ENCODE data around the gene TMEM167A. TPM values are rescaled to one million over a fixed set of nuclear protein-coding genes. Genes with fewer than 3 reads are reported as not detected.
"Not testable (repeated sequence)": the region's sequence is repeated elsewhere in the genome, so short reads cannot be mapped to it uniquely, and the experiment has no call there.

The TMEM167A gene
- total RNA-seq, 2 experiments from 2014 or later: 63.8 to 68.4 TPM

DNA sequence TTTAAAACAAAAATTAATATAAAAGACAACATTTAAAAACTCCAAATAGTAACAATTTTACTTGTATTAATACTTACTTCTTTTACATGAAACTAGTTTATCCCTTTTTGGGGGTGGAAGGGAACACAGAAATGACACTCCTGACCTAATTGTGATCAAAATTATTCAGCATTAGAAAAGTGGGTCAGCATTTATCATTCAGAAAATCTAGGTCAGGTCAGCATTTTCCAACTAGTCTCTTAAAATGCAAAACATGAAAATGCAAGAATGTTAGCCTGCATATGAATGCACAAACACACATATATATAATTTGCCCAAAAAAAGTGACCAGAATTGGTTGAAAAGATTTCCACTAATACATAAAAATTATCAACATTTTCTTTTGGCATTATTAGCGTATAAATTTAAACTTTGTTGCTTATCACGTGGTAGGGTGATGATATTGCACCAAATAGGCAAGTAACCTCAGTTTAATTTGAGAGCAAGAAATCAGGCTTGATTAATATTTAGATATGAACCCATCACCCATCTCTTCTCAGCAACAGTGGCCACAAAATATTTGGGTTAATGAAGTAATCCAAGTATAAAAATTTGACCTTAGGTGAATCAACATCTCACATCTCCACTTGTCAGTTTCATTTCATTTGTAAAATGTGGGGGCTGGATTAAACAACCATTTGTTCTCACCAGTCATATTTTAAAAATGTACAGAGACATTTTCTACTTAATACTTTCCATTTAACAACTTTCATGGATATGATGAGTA is 5.7 kb downstream of the TMEM167A start:
- Mint-ChIP-seq H3K27ac (no peak overlapping the region), H3K9me3 (no peaks in the 10 kb centered on the region), H3K27me3 (no peaks in the 10 kb centered on the region), H3K4me1 (peaks cover 22% of the 10 kb centered on the region), H3K4me3 (no peak overlapping the region), H3K36me3 (peaks cover 38% of the 10 kb centered on the region)
- ATAC-seq (ENCODE audit: low read depth) (no peak), DNase-seq (no peak)
- POLR2A ChIA-PET: no interaction called here

DNA sequence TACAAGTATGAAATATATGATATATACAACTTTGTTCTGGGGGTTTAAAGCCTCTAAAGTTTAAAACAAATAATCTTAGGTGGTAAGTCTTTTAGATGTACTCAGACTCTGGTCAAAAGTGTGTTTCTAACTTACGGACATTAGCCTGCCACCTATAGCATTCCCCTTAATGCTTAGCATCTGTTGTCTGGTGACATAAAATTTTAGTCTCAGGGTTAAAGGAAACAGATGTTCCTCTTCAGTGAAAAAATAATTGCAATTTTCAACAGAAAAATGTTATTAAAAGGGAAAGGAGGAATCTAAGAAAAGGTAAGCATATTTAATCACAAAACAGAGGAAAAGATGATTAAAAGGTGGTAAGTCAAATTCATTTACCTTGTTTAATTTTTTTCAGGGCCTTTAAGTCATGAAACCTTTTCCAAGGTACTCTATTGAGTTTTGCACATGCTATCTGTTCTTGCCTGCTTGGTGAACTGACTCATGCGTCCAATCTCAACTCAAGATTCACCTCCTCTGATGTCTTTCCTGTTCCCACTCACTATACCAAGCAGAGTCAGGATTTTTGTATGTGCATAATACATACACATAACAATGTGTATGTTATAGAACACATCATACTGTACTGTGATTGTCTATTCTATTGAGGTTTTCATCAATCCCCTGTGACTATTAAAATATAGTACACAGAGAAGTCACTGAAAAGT is 7.9 kb downstream of the TMEM167A start:
- Mint-ChIP-seq H3K9me3 (no peaks in the 10 kb centered on the region), H3K27ac (no peak overlapping the region), H3K4me1 (peaks cover 21% of the 10 kb centered on the region), H3K36me3 (peaks cover 37% of the 10 kb centered on the region), H3K27me3 (no peaks in the 10 kb centered on the region), H3K4me3 (no peak overlapping the region)
- DNase-seq (no peak), ATAC-seq (ENCODE audit: low read depth) (no peak)
- POLR2A ChIA-PET: no interaction called here

DNA sequence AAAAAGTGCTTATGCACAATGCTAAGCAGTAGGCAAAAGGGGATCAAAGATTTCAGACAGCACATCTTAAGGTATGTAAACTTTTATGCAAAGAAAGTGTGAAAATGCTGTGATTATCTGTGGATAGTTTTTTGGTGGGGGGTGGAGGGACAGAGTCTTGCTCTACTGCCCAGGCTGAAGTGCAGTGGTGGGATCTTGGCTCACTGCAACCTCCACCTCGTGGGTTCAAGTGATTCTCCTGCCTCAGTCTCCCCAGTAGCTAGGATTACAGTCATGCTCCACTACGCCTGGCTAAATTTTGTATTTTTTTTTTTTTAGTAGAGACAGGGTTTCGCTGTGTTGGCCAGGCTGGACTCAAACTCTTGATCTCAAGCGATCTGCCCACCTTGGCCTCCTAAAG is 9.8 kb downstream of the TMEM167A start:
- peaks cover 25% of the 10 kb centered on the region for H3K36me3 Mint-ChIP-seq
- ATAC-seq (ENCODE audit: low read depth); H3K4me3 Mint-ChIP-seq; H3K27ac Mint-ChIP-seq; H3K9me3 Mint-ChIP-seq; DNase-seq; POLR2A ChIA-PET; H3K27me3 Mint-ChIP-seq: not testable (repeated sequence)
- peaks cover 14% of the 10 kb centered on the region for H3K4me1 Mint-ChIP-seq

DNA sequence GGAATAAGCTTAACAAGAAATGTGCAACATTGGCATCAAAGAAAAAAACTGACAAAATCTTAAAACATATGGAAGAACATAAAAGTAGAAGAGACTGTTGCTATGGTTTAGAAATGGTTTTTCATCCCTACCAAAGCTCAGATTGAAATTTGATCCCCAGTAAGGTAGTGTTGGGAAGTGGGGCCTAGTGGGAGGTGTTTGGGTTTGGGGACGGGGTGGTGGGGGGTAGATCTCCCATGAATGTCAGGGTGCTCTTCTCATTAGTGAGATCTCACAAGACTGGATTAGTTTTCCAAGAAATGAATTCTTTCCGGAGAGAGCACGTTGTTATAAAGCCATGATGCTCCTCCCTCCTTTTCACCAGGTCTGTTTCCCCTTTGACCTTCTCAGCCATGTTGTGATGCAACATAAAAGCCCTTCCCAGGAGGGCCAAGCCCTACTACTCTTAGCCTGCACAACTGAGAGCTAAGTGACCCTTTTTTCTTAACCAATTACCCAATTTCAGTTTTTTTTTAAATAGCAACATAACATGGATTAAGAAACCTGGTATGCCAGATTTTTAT is 10.6 kb downstream of the TMEM167A start:
- POLR2A ChIA-PET: interaction anchor here (0.5 to 1.5 kb wide), 2 partner anchors 9 to 698 kb away, joined by 4 read pairs; no protein-coding TSS in a partner anchor
- peaks cover 21% of the 10 kb centered on the region for H3K36me3 Mint-ChIP-seq
- no peaks in the 10 kb centered on the region for H3K9me3 Mint-ChIP-seq
- peaks cover 10% of the 10 kb centered on the region for H3K4me1 Mint-ChIP-seq
- no peak for ATAC-seq (ENCODE audit: low read depth)
- no peak overlapping the region for H3K27ac Mint-ChIP-seq
- H3K27me3 Mint-ChIP-seq: no peaks in the 10 kb centered on the region
- no peak overlapping the region for H3K4me3 Mint-ChIP-seq
- DNase-seq: no peak

DNA sequence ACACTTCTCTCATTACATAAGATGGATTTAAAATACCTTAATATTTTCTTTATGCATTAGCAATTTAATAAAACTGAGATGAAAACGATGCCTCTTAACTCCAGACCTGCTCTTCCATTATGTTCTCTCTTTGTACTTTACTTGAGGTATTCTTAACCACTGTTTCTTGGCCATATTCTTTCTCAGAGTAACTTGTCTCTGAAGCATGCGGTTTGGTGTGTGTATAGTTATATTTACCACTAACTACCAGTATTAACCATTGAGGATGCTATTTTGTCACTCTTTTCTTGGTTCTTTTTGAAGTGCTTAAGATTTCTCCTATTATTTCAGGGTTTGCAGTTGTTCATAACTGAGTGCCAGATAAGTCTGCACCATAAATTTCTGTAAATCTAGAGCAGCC is 17.9 kb downstream of the TMEM167A start:
- Mint-ChIP-seq H3K36me3 (peaks cover 38% of the 10 kb centered on the region), H3K9me3 (no peaks in the 10 kb centered on the region), H3K4me1 (peaks cover 8% of the 10 kb centered on the region), H3K4me3 (no peak overlapping the region), H3K27me3 (no peaks in the 10 kb centered on the region), H3K27ac (no peak overlapping the region)
- ATAC-seq (ENCODE audit: low read depth) (no peak), DNase-seq (no peak)
- POLR2A ChIA-PET: interaction anchor here (1.3 kb wide), 1 partner anchor 17 kb away, joined by 4 read pairs; the partner anchor contains the start of gene TMEM167A

DNA sequence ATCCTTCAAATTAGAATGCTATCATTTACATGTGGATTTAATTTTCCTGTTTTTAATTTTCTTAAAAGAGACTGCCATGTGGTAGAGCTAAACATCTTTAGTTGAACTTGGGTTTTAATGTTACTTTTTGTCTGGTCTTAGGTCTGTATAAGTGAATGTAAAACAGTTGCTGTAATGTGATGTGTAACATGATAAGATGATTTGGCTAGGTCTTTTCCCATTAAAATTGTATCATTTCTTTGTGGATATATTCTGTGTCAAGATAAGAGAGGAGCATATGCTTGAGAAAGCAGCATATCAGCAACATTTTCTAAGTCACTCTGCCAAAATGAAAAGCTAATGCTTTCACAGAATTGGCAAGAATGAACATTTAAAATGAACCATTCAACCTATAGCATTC is 18.5 kb downstream of the TMEM167A start:
- ATAC-seq (ENCODE audit: low read depth): no peak
- Mint-ChIP-seq H3K27ac (no peak overlapping the region), H3K4me3 (no peak overlapping the region)

DNA sequence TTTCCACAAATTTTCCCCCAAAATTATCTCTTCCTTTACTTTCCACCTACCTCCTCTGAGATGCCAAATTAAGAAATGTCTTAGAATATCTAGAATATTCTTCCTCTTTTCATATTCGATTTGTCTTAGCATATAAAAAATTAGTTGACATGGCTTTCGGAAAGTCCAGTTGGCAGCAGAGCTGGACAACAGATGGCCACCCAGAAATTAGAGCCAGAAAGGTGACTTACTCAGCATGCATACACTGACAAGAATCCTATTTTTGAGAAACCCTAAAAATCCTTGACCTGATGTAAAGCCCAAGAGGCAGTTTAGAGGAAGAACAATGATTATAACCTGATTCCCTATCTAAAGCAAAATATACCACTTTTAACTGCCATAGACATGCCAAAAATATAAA is 22.0 kb downstream of the TMEM167A start:
- ATAC-seq (ENCODE audit: low read depth) (no peak), DNase-seq (no peak)
- Mint-ChIP-seq H3K27me3 (no peaks in the 10 kb centered on the region), H3K9me3 (no peaks in the 10 kb centered on the region), H3K27ac (no peak overlapping the region), H3K4me3 (no peak overlapping the region), H3K4me1 (peaks cover 9% of the 10 kb centered on the region), H3K36me3 (peaks cover 54% of the 10 kb centered on the region)
- POLR2A ChIA-PET: interaction anchor here (0.7 kb wide), 1 partner anchor 20 kb away, joined by 3 read pairs; no protein-coding TSS in a partner anchor

More for the DNA sequence above, 18.5 kb downstream of the TMEM167A start:
- Mint-ChIP-seq H3K9me3 (no peaks in the 10 kb centered on the region), H3K4me1 (peaks cover 9% of the 10 kb centered on the region), H3K27me3 (no peaks in the 10 kb centered on the region), H3K36me3 (peaks cover 41% of the 10 kb centered on the region)
- DNase-seq: no peak
- POLR2A ChIA-PET: no interaction called here

DNA sequence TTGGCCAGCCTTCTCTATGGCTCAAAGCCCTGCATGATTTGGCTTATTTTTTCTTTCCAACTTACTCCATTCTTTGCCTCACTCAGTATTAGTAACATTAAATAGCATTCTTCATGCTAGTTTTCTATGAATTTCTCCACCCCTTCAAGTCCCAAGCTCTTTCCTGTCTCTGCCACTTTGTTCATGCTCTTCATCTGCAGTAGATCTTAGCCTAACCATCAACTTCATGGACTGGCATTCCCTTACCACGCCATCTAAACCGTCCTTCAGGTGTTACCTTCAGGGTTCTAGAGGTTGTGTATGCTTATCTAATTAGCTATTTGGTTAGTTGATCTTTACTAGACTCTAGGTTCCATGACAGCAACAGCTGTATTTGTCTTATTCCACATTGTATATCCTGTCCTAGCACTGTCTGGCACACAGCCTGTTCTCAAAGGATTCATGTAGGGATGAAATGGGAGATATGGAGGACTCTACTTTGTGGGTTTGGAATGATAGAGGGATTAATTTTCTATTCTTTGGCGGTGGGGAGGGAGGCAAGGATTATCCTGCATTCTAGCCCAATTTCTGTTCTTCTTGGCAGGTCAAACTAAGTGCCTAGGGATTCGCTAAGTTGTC is 26.4 kb downstream of the TMEM167A start:
- ATAC-seq (ENCODE audit: low read depth) (no peak), DNase-seq (no peak)
- no peaks in the 10 kb centered on the region for H3K27me3 Mint-ChIP-seq
- H3K36me3 Mint-ChIP-seq: peaks cover 40% of the 10 kb centered on the region
- H3K27ac Mint-ChIP-seq: no peak overlapping the region
- POLR2A ChIA-PET: no interaction called here
- H3K4me1 Mint-ChIP-seq: peaks cover 3% of the 10 kb centered on the region
- no peak overlapping the region for H3K4me3 Mint-ChIP-seq
- H3K9me3 Mint-ChIP-seq: no peaks in the 10 kb centered on the region

DNA sequence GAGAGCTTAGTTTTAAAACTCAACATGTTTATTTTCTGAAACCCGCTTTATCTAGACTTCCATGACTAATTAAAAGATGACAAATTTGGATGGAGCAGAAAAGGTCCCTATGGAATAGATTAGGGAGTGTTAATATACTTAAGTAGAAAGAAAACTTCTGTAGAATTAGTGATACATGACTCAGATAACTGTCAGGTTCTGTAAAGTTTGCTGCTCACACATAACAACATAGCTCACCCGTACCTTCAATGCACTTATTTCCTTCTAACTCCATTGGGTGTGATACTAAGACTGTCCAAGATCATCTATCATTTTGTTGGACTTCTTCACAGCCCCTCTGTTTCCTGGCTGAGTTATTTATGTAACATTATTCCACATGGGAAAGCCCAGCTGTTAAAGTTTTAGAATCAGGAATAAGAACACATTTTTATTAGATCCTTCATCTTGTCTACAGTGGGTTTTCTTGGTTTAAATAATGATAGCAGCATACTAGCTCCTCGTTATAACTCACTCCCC is 27.8 kb downstream of the TMEM167A start:
- no peak overlapping the region for H3K4me3 Mint-ChIP-seq
- H3K36me3 Mint-ChIP-seq: peaks cover 31% of the 10 kb centered on the region
- no peak overlapping the region for H3K27ac Mint-ChIP-seq
- H3K9me3 Mint-ChIP-seq: no peaks in the 10 kb centered on the region
- H3K4me1 Mint-ChIP-seq: peaks cover 1% of the 10 kb centered on the region
- no peak for DNase-seq
- POLR2A ChIA-PET: no interaction called here
- H3K27me3 Mint-ChIP-seq: no peaks in the 10 kb centered on the region
- no peak for ATAC-seq (ENCODE audit: low read depth)

DNA sequence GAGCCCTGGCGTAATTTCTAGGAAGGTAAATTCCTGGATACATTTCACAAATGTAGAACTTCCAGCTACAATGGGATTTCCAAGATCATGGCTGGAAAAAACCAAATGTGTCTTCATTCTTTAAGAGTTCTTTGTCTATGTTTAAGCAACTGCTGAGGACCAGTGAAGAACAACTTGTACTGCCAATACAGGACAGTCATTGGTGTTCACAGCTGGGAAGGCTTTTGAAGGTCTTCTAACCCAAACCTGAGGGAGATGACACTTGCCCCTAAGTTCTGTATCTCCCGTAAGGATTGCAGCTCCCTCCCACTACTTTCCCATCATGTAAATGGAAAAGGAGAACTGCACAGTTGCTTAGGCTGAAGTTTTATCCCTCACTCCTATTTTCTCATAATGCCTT is 28.4 kb downstream of the TMEM167A start:
- Mint-ChIP-seq H3K4me1 (no peaks in the 10 kb centered on the region), H3K4me3 (no peak overlapping the region), H3K9me3 (no peaks in the 10 kb centered on the region), H3K27me3 (no peaks in the 10 kb centered on the region), H3K36me3 (peaks cover 25% of the 10 kb centered on the region), H3K27ac (no peak overlapping the region)
- DNase-seq: no peak
- ATAC-seq (ENCODE audit: low read depth): no peak
- POLR2A ChIA-PET: no interaction called here

DNA sequence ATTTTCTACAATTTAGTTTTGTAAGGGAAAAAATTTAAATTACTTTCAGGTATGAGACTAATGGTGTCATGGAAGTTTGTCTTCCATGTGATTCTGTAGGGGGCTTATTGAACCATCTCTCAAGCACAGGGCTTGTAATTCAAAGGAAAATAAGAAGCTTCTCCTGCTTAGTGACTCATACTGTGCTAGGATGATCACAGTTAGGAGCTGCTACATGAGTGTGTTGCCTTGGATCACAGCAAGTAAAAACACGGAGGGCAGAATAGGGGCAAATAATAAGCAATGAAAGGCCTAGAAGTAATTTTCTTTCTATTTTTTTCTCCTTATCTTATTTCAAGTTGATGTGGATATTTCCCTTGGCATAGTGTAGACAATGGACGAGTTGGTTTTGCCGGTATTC is 28.9 kb downstream of the TMEM167A start:
- no peaks in the 10 kb centered on the region for H3K4me1 Mint-ChIP-seq
- H3K4me3 Mint-ChIP-seq: no peak overlapping the region
- no peaks in the 10 kb centered on the region for H3K27me3 Mint-ChIP-seq
- no peaks in the 10 kb centered on the region for H3K9me3 Mint-ChIP-seq
- DNase-seq (no peak), ATAC-seq (ENCODE audit: low read depth) (no peak)
- H3K36me3 Mint-ChIP-seq: peaks cover 24% of the 10 kb centered on the region
- POLR2A ChIA-PET: no interaction called here
- no peak overlapping the region for H3K27ac Mint-ChIP-seq

DNA sequence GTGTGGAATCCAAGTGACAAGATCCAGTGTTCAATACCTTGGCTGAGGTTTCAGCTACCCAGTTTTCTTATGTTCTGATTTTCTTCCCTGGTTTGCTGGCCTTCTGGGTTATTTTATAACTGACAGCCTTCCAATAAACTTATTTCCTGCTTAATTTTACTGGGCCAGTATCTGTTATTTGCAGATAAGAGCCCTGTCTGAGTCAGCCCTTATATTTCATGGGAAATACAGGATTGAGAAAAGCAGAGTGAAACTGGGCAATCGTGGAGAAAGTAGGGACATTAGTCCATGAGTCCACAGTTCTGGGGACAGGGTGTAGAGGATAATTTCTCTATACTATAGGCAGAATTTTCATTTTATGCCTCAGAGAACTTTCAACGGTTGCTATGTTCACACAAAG is 32.3 kb downstream of the TMEM167A start:
- H3K27ac Mint-ChIP-seq: no peak overlapping the region
- H3K9me3 Mint-ChIP-seq: no peaks in the 10 kb centered on the region
- peaks cover 6% of the 10 kb centered on the region for H3K36me3 Mint-ChIP-seq
- POLR2A ChIA-PET: no interaction called here
- H3K4me1 Mint-ChIP-seq: no peaks in the 10 kb centered on the region
- ATAC-seq (ENCODE audit: low read depth) (no peak), DNase-seq (no peak)
- H3K27me3 Mint-ChIP-seq: no peaks in the 10 kb centered on the region
- H3K4me3 Mint-ChIP-seq: no peak overlapping the region

DNA sequence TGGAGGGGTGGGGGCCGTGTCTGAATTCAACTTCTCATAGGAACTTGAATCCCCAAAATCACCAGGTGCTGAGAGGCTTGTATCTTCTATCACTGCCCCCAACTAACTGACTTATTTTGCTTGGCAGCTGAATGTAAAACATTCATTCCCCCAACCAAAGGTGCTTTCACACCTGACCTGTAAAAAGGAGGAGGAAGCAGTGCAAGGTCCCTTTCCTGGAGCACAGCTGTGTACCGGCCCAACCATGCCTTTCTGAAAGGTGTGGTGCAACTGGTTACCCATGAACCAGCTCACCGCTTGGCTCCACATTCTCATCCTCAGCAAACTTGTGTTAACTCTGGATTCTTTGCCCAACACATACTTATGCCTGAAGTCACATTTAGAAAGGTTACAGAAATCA is 34.7 kb downstream of the TMEM167A start:
- peaks cover 4% of the 10 kb centered on the region for H3K36me3 Mint-ChIP-seq

More for the DNA sequence above, 34.7 kb downstream of the TMEM167A start:
- no peaks in the 10 kb centered on the region for H3K9me3 Mint-ChIP-seq
- ATAC-seq (ENCODE audit: low read depth) (no peak), DNase-seq (no peak)
- POLR2A ChIA-PET: no interaction called here
- no peak overlapping the region for H3K4me3 Mint-ChIP-seq
- no peaks in the 10 kb centered on the region for H3K27me3 Mint-ChIP-seq
- no peaks in the 10 kb centered on the region for H3K4me1 Mint-ChIP-seq
- no peak overlapping the region for H3K27ac Mint-ChIP-seq

All from activated naive CD8-positive, alpha-beta T cell treated with anti-CD3 and anti-CD28 coated beads, Interleukin-2, amount 10 ng/mL, durations not matched to agents 7 days and 5 days (primary cell).